Activated CD4-positive, alpha-beta T cell treated with anti-CD3 and anti-CD28 coated beads for 36 hours (primary cell): ENCODE data around the gene KLF13. TPM values are rescaled to one million over a fixed set of nuclear protein-coding genes. Genes with fewer than 3 reads are reported as not detected.

Experiments used
- ATAC-seq: fragments of 200-7000 bp; cut with Tn5 transposase; one replicate; pipeline ENCODE4 v1.10.0; 2021; ENCODE audit warnings: mild to moderate bottlenecking, moderate library complexity
- CTCF ChIA-PET: fragments of 350-600 bp; sonication (Branson Sonifier 250); formaldehyde crosslinking; loops from one replicate; lab custom pipeline; 2021; ENCODE audit warnings: antibody characterized with exemption; lab: Charles Lee
- POLR2A ChIA-PET: fragments of 350-600 bp; sonication (Branson Sonifier 250); formaldehyde crosslinking; loops from one replicate; lab custom pipeline; 2021; ENCODE audit warnings: antibody characterized with exemption, inconsistent platforms; lab: Charles Lee
- DNase-seq: peaks from one replicate; pipeline ENCODE4 v3.0.0-alpha.2; 2020
- H3K27ac Mint-ChIP-seq: one replicate; pipeline ENCODE4 v1.8.0; 2021; ENCODE audit warnings: mixed read lengths
- H3K27me3 Mint-ChIP-seq: one replicate; pipeline ENCODE4 v1.8.0; 2021; ENCODE audit warnings: mixed read lengths
- H3K36me3 Mint-ChIP-seq: one replicate; pipeline ENCODE4 v1.8.0; 2021; ENCODE audit warnings: low read depth, mixed read lengths
- H3K4me1 Mint-ChIP-seq: one replicate; pipeline ENCODE4 v1.8.0; 2021; ENCODE audit warnings: mixed read lengths
- H3K4me3 Mint-ChIP-seq: one replicate; pipeline ENCODE4 v1.8.0; 2021; ENCODE audit warnings: mild to moderate bottlenecking, moderate library complexity, mixed read lengths
- H3K9me3 Mint-ChIP-seq: one replicate; pipeline ENCODE4 v1.8.0; 2021; ENCODE audit warnings: low read depth, mixed read lengths
- intact Hi-C, 2 experiments: fragments of 100-400 bp; cut with DNase I in 1 of 2; cut with micrococcal nuclease in 1 of 2; formaldehyde crosslinking; loops; one replicate each; pipeline versions ENCODE4 v1.14.2 to v1.15.1; 2022 to 2024; cut with DNase I, micrococcal nuclease
- total RNA-seq, 2 experiments: library from RNA; stranded (reverse); gene quantifications; one replicate each; pipeline ENCODE4 v1.2.3, GENCODE V29; 2021

KLF13 gene
- total RNA-seq, 2 experiments from 2014 or later: 147 to 212 TPM

DNA sequence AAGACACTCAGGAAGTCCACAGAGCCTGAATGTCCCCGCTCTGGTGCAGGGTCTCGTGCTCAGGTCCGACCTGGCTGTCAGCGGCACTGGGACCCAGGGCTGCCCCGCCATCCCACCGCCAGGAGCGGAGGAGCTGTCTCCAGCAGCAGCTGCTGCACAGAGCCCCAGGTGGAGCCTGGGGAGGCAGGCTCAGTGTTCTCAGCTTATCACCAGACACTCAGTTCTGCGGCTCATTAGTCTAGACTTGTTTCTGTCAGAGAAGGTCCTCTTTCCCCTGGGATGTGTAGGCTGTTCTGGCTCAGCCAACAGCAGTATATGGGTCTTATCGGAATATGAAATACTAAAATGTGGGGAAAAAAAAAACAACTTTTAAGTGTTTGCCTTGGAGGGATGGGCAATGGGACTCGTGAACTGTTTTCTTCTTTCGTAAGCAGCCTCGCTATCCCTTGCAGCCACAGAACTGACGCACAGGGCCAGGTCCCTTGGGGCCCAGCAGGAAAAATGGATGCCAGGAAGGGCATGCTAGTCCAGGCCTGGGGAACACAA lies 75.9 kb downstream of the KLF13 start:
- H3K27me3 Mint-ChIP-seq: no peaks in the 10 kb centered on the region
- DNase-seq: no peak
- POLR2A ChIA-PET: no interaction called here
- ATAC-seq: no peak
- H3K27ac Mint-ChIP-seq: no peak overlapping the region
- H3K9me3 Mint-ChIP-seq: peaks cover 4% of the 10 kb centered on the region
- intact Hi-C loops: no loop called here
- H3K4me1 Mint-ChIP-seq: peaks cover 50% of the 10 kb centered on the region
- peaks cover 4% of the 10 kb centered on the region for H3K36me3 Mint-ChIP-seq
- CTCF ChIA-PET: interaction anchor here (2.3 kb wide), 1 partner anchor 86 kb away, joined by 7 read pairs; no protein-coding TSS in a partner anchor
- H3K4me3 Mint-ChIP-seq: no peak overlapping the region

DNA sequence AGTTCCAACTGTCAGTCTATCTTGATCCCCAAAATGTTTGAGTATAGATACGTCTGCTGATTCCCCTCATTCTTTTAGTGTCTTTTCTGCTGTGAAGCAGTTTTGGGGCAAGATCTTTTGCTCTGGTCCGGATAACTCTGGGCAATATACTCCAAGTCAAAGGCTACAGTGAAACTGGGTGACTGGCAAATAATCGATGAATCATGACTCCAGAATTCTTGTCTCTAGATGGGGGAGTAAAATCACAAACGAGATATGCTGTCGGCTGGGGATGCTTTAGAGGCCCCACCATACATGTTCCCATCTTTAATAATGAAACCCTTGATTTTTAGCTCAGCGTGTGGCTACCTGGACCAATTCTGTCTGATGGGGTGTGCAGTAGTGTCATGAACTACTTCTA lies 76.5 kb downstream of the KLF13 start:
- Mint-ChIP-seq H3K36me3 (peaks cover 4% of the 10 kb centered on the region), H3K9me3 (peaks cover 4% of the 10 kb centered on the region), H3K27ac (peak overlapping the region; percentile 11), H3K4me3 (no peak overlapping the region), H3K27me3 (no peaks in the 10 kb centered on the region), H3K4me1 (peaks cover 46% of the 10 kb centered on the region)
- ChIA-PET CTCF (interaction anchor here (2.3 kb wide), 1 partner anchor 86 kb away, joined by 7 read pairs; no protein-coding TSS in a partner anchor), POLR2A (no interaction called here)
- ATAC-seq (no peak), DNase-seq (no peak)
- intact Hi-C loops: no loop called here

- intact Hi-C loops: loop anchor here in 1 of 2 experiments (2.0 kb wide), 1 partner anchor 31 kb away; no protein-coding TSS in a partner anchor
- no peak for DNase-seq
- Mint-ChIP-seq H3K4me3 (no peak overlapping the region), H3K27ac (no peak overlapping the region), H3K4me1 (peaks cover 41% of the 10 kb centered on the region), H3K27me3 (no peaks in the 10 kb centered on the region), H3K36me3 (peaks cover 4% of the 10 kb centered on the region), H3K9me3 (peaks cover 8% of the 10 kb centered on the region)
- POLR2A ChIA-PET: no interaction called here
- no peak for ATAC-seq
- CTCF ChIA-PET: interaction anchor here (2.3 kb wide), 1 partner anchor 85 kb away, joined by 7 read pairs; no protein-coding TSS in a partner anchor
These were observed 77.0 kb downstream of the KLF13 start for GRCh38 chr15:31403606-31404005.

GRCh38 chr15:31404345-31404744 lies 77.7 kb downstream of the KLF13 start:
- no peak for DNase-seq
- CTCF ChIA-PET: interaction anchor here (1.2 to 2.3 kb wide), 4 partner anchors 30 to 86 kb away, joined by 4 to 7 read pairs (median 5); no protein-coding TSS in a partner anchor
- H3K4me3 Mint-ChIP-seq: no peak overlapping the region

DNA sequence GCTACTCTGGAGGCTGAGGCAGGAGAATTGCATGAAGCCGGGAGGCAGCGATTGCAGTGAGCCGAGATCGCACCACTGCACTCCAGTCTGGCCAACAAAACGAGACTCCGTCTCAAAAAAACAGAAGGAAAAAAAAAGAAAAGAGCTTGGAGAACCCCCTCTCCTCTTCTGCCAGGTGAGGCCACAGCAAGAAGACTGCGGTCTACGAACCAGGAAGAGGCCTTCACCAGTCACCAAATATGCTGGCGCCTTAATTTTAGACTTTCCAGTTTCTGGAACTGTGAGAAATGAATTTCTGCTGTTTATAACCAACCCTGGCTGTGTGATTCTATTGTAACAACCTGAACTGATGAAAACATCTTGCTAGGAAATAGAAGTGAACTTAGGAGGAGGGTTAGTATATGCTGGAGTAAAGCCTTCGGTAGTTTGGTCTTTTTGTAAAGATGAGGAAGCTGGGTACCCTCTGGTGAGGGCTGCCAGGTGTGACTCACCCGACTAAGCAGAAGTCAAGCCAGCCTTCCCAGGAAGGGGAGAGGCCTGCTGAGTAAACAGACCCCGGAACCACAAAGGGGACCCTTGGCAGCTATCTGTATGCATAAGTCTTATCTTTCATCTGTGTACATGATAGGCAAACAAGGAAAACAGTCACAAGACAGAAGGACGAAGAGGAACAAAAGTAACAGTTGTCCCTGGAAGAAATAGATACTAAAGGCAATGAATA lies 78.7 kb downstream of the KLF13 start:
- DNase-seq (peak; percentile 35), ATAC-seq (peak; percentile 67)
- Mint-ChIP-seq H3K27ac (peak overlapping the region; percentile 93), H3K36me3 (peaks cover 4% of the 10 kb centered on the region), H3K4me3 (peak overlapping the region; percentile 63), H3K4me1 (peaks cover 24% of the 10 kb centered on the region), H3K9me3 (peaks cover 15% of the 10 kb centered on the region), H3K27me3 (no peaks in the 10 kb centered on the region)
- ChIA-PET CTCF (interaction anchor here (0.6 to 1.9 kb wide), 8 partner anchors 29 to 85 kb away, joined by 3 to 6 read pairs (median 3); no protein-coding TSS in a partner anchor), POLR2A (interaction anchor here (0.8 to 1.6 kb wide), 2 partner anchors 13 to 30 kb away, joined by 3 to 11 read pairs; no protein-coding TSS in a partner anchor)
- intact Hi-C loops: loop anchor here in 1 of 2 experiments (2.0 kb wide), 1 partner anchor 29 kb away; no protein-coding TSS in a partner anchor

More at GRCh38 chr15:31404345-31404744, 77.7 kb downstream of the KLF13 start:
- Mint-ChIP-seq H3K36me3 (peaks cover 4% of the 10 kb centered on the region), H3K4me1 (peaks cover 34% of the 10 kb centered on the region), H3K9me3 (peaks cover 12% of the 10 kb centered on the region), H3K27ac (peak overlapping the region; percentile 93), H3K27me3 (no peaks in the 10 kb centered on the region)
- no peak for ATAC-seq
- intact Hi-C loops: loop anchor here in 1 of 2 experiments (2.0 kb wide), 1 partner anchor 30 kb away; no protein-coding TSS in a partner anchor
- POLR2A ChIA-PET: interaction anchor here (1.6 kb wide), 1 partner anchor 31 kb away, joined by 11 read pairs; no protein-coding TSS in a partner anchor

DNA sequence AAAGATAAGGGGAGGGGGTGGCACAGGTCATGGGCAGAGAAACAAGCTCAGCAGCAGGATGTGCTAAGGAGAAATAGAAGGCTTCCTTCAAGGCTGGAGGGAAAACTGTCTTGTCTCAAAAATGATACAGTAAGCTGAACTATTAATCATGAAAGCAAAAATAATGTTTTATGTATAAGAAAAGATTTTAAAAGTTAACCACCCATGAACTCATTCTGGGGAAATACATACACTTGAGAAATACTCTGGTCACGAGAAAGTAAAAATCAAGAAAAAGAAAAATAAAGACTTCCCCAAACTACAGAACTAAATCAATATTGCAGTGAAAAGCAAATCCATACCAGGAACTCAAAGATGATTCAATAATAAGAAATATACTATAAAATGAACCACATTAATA lies 80.7 kb downstream of the KLF13 start:
- ATAC-seq: no peak
- CTCF ChIA-PET: interaction anchor here (1.0 to 1.4 kb wide), 3 partner anchors 11 to 42 kb away, joined by 3 to 4 read pairs (median 3); no protein-coding TSS in a partner anchor
- Mint-ChIP-seq H3K27me3 (no peaks in the 10 kb centered on the region), H3K27ac (no peak overlapping the region), H3K4me1 (peaks cover 21% of the 10 kb centered on the region), H3K36me3 (peaks cover 4% of the 10 kb centered on the region), H3K9me3 (peaks cover 15% of the 10 kb centered on the region), H3K4me3 (no peak overlapping the region)
- no peak for DNase-seq
- POLR2A ChIA-PET: no interaction called here
- intact Hi-C loops: no loop called here

- H3K27me3 Mint-ChIP-seq: no peaks in the 10 kb centered on the region
- H3K36me3 Mint-ChIP-seq: peaks cover 4% of the 10 kb centered on the region
- H3K4me1 Mint-ChIP-seq: peaks cover 21% of the 10 kb centered on the region
- CTCF ChIA-PET: interaction anchor here (1.2 to 1.4 kb wide), 2 partner anchors 15 to 42 kb away, joined by 3 to 4 read pairs; no protein-coding TSS in a partner anchor
- H3K27ac Mint-ChIP-seq: no peak overlapping the region
- ATAC-seq (no peak), DNase-seq (no peak)
- POLR2A ChIA-PET: no interaction called here
- peaks cover 15% of the 10 kb centered on the region for H3K9me3 Mint-ChIP-seq
- intact Hi-C loops: no loop called here
- H3K4me3 Mint-ChIP-seq: no peak overlapping the region
These were observed 81.2 kb downstream of the KLF13 start for GRCh38 chr15:31407851-31408250.

DNA sequence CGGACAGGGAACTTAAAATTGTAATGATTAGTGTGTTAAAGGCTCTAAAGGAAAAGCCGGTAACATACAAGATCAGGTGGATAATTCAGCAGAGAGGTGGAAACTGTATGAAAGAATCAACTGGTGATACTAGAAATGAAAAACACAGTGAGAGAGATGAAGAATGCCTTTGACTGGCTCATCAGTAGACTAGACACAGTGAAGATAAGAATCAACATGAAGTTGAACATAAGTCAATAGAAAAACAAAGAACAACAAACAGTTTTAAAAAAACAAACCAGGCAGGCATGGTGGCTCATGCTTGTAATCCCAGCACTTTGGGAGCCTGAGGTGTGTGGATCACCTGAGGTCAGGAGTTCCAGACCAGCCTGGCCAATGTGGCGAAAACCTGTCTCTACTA lies 82.1 kb downstream of the KLF13 start:
- intact Hi-C loops: no loop called here
- Mint-ChIP-seq H3K27me3 (no peaks in the 10 kb centered on the region), H3K36me3 (peaks cover 4% of the 10 kb centered on the region), H3K4me3 (no peak overlapping the region), H3K4me1 (peaks cover 21% of the 10 kb centered on the region), H3K27ac (no peak overlapping the region), H3K9me3 (peaks cover 15% of the 10 kb centered on the region)
- no peak for ATAC-seq
- no peak for DNase-seq
- CTCF ChIA-PET: no interaction called here
- POLR2A ChIA-PET: no interaction called here

DNA sequence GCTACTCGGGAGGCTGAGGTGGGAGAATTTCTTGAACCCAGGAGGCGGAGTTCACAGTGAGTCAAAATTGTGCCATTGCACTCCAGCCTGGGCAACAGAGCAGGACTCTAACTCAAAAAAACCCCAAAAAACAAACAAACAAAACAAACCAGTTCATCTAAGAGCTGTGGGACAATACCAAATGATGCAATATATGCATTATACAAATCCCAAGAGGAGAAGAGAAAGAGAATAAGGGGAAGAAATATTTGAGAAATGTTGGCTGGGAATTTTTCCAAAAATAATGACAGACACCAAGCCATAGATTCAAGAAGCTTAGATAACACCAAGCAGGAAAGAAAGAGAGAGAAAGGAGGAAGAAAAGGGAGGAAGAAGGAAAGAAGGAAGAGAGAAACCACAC lies 82.5 kb downstream of the KLF13 start:
- CTCF ChIA-PET: interaction anchor here (0.6 to 0.7 kb wide), 2 partner anchors 56 to 323 kb away, joined by 3 to 4 read pairs; no protein-coding TSS in a partner anchor
- POLR2A ChIA-PET: no interaction called here
- Mint-ChIP-seq H3K27me3 (no peaks in the 10 kb centered on the region), H3K36me3 (peaks cover 3% of the 10 kb centered on the region), H3K9me3 (peaks cover 12% of the 10 kb centered on the region), H3K27ac (no peak overlapping the region), H3K4me3 (no peak overlapping the region), H3K4me1 (peaks cover 18% of the 10 kb centered on the region)
- DNase-seq (no peak), ATAC-seq (no peak)
- intact Hi-C loops: no loop called here

- Mint-ChIP-seq H3K4me1 (no peaks in the 10 kb centered on the region), H3K27ac (no peak overlapping the region), H3K9me3 (peaks cover 11% of the 10 kb centered on the region), H3K27me3 (no peaks in the 10 kb centered on the region), H3K4me3 (no peak overlapping the region), H3K36me3 (no peaks in the 10 kb centered on the region)
- POLR2A ChIA-PET: no interaction called here
- ATAC-seq: no peak
- CTCF ChIA-PET: interaction anchor here (0.8 to 1.7 kb wide), 2 partner anchors 69 to 76 kb away, joined by 3 to 8 read pairs; no protein-coding TSS in a partner anchor
- intact Hi-C loops: no loop called here
- no peak for DNase-seq
These were observed 86.2 kb downstream of the KLF13 start for GRCh38 chr15:31412824-31413223.

GRCh38 chr15:31415201-31415600 lies 88.6 kb downstream of the KLF13 start:
- H3K9me3 Mint-ChIP-seq: peaks cover 14% of the 10 kb centered on the region
- no peak overlapping the region for H3K27ac Mint-ChIP-seq
- H3K4me3 Mint-ChIP-seq: no peak overlapping the region
- ATAC-seq (no peak), DNase-seq (no peak)
- intact Hi-C loops: no loop called here
- no peaks in the 10 kb centered on the region for H3K4me1 Mint-ChIP-seq
- ChIA-PET POLR2A (no interaction called here), CTCF (interaction anchor here (1.1 kb wide), 1 partner anchor 73 kb away, joined by 4 read pairs; no protein-coding TSS in a partner anchor)
- H3K27me3 Mint-ChIP-seq: no peaks in the 10 kb centered on the region
- H3K36me3 Mint-ChIP-seq: peaks cover 6% of the 10 kb centered on the region
